OCI-LY1 (cell line): ENCODE data around the gene SEMG1.

Experiments used
- CTCF ChIP-seq: fragments of 200-600 bp; sonication (generic), shearing (Covaris generic); IDR thresholded peaks from 2 replicates; pipeline ENCODE4 v1.5.1; 2017; ENCODE audit warnings: mild to moderate bottlenecking, antibody characterized with exemption, low read length, moderate library complexity, mixed read lengths
- EZH2 ChIP-seq: fragments of 200-600 bp; sonication (generic), shearing (Covaris generic); IDR thresholded peaks from 2 replicates; pipeline ENCODE4 v1.8.0; 2017; ENCODE audit warnings: borderline replicate concordance, mixed run types, mild to moderate bottlenecking, antibody characterized with exemption, low read length, moderate library complexity, mixed read lengths

DNA sequence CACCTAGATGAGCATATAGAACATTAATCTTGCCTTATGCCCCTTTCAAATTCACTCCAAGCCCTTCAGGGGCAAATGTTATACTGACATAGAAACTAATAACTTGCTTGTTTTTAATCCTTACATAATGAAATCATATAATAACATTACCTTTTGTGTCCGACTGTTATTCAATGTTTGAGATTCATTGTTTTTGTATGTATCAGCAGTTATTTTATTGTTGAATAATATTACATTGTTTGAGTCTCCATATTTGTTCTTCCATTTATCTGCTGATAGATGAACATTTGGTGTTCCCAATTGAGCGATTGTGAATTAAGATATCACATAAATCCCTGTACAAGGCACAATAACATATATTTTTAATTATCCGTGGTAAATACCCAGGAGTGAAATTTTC lies 6.0 kb downstream of the SEMG1 start:
- TF ChIP-seq CTCF (no peak), EZH2 (no peak)
